ENCODE measurements around the gene TEN1.

The TEN1 gene

GRCh38 chr17:76007850-76008165, 28.8 kb downstream of the TEN1 start:
- no peak for DNase-seq (ENCODE audit: low spot score)
- no peak for TF ChIP-seq CTCF (IDR thresholded peaks at IDR 0.05)
- Histone ChIP-seq H3K27ac (no peak overlapping the region), H3K4me3 (no peak overlapping the region)

GRCh38 chr17:76008208-76008607, 29.2 kb downstream of the TEN1 start:
- TF ChIP-seq CTCF (IDR thresholded peaks at IDR 0.05): no peak
- H3K27ac ChIP-seq: no peak overlapping the region
- H3K4me3 ChIP-seq: no peak overlapping the region
- DNase-seq (ENCODE audit: low spot score): no peak

- no peak for DNase-seq (ENCODE audit: low spot score)
- TF ChIP-seq CTCF (IDR thresholded peaks at IDR 0.05): no peak
- H3K27ac ChIP-seq: no peak overlapping the region
- no peak overlapping the region for H3K4me3 ChIP-seq
These were observed 29.8 kb downstream of the TEN1 start for GRCh38 chr17:76008630-76009425.

DNA sequence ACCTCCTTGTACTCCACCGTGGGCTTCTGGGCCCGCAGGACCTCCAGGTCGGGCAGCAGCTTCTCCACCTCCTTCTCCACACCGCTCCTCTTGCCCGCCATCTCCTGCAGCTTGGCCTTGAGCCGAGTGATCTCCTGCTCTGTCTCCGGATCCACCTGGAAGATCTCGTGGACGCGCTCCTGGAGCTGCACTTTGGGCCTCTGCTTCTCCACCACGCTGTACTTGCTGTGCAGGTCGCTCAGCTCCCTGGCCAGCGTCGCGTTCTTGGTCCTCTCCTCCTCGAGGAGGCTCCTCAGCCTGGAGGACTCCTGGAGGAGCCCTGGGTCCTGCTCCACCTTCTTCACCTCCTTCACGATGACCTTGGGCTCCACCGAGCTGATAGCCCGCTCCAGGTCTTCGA, 30.4 kb downstream of the TEN1 start:
- no peak for TF ChIP-seq CTCF (IDR thresholded peaks at IDR 0.05)
- DNase-seq (ENCODE audit: low spot score): no peak
- H3K27ac ChIP-seq: no peak overlapping the region
- H3K4me3 ChIP-seq: no peak overlapping the region

DNA sequence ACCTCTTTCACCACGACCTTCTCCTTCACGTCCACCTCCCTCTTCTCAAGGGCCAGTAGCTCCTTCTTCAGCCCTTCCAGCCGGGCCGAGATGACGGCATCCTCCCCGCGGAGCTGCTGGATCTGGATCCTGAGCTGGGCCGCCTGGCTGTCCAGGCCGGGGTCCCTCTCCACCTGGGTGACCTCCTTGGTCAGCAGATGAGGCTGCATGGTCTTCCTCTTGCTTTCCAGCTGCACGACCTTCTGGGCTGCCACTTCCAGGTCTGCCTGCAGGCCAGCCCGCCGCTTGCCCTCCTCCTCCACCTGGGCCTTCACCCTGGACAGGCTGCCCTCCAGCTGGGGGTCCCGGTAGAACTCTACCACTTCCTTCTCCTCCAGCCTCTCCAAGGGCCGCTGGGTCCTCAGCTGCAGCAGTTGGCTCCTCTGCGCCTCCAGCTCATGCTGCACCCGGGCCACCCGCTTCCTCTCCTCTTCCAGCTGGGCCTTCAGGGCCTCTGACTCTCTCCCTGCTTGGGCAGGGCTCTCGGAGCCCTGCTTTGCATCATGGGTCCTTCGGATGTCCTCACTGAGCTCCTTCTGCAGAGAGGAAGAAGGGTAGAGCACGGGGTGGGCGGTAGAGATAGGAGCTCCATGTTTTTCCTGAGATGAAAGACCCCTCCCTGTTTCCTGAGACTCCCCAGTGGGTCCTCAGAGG, 31.1 kb downstream of the TEN1 start:
- peak; percentile 66 for DNase-seq (ENCODE audit: low spot score)
- TF ChIP-seq CTCF (IDR thresholded peaks at IDR 0.05): no peak
- no peak overlapping the region for H3K27ac ChIP-seq
- no peak overlapping the region for H3K4me3 ChIP-seq

- Histone ChIP-seq H3K4me3 (no peak overlapping the region), H3K27ac (no peak overlapping the region)
- TF ChIP-seq CTCF (IDR thresholded peaks at IDR 0.05): no peak
- no peak for DNase-seq (ENCODE audit: low spot score)
These were observed 32.9 kb downstream of the TEN1 start for GRCh38 chr17:76011951-76012350.

DNA sequence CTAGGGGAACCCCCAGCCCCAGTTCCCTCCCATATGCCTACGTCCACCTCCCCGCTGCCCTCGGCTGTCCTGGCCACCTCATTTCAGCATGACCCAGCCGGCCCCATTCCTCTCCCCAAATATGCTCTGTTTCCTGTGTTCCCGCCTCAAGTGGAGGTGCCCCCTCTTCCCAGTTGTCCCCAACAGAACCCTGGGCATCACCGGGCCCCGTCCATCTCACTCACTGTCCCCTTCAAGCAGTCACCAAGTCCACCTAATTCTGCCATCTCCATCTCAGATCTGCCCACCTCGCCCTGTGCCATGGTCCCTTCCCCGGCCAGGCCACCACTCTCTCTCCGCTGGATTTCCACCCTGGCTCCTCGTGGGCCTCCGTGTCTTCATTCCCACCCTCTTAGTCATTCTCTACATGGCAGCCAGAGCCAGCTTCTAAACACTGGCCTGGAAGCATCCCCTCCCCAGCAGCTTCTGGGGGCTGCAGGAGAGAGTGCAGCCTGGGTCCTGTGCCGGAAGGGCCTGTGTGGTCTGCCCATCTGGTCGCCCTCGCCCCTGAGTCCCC, 34.4 kb downstream of the TEN1 start:
- TF ChIP-seq CTCF (IDR thresholded peaks at IDR 0.05): no peak
- Histone ChIP-seq H3K27ac (no peak overlapping the region), H3K4me3 (no peak overlapping the region)
- no peak for DNase-seq (ENCODE audit: low spot score)
